K562 (cell line): ENCODE results near the gene SDK1. TPM values are rescaled to one million over a fixed set of nuclear protein-coding genes. Genes with fewer than 3 reads are reported as not detected.

ENCODE experiments used
- ATAC-seq: fragments of 200-7000 bp; cut with Tn5 transposase; 3 replicates; pipeline ENCODE4 v1.9.1; 2020; ENCODE audit warnings: moderate library complexity
- BruUV-seq: library from RNA; stranded (reverse); fragments of 400-500 nt; replicated peaks from 2 replicates; lab custom pipeline; 2021; lab: Mats Ljungman, UMichigan
- CTCF ChIA-PET: fragments of 300-600 bp; formaldehyde crosslinking; extraction: SDS; loops from one replicate; lab custom pipeline; 2021; ENCODE audit warnings: low intra/inter-chr PET ratio; lab: Yijun Ruan, JAX
- POLR2A ChIA-PET: fragments of 300-600, 350-650 bp; sonication (Branson Sonifier 250); formaldehyde crosslinking; extraction: SDS; loops from one replicate; lab custom pipeline; 2021; ENCODE audit warnings: antibody characterized with exemption, inconsistent platforms; lab: Yijun Ruan, JAX
- DNase-seq, 4 experiments: peaks; one replicate each; pipeline versions ENCODE4 v3.0.0 to v3.0.0-alpha.2; 2011 to 2018; ENCODE audit warnings: low spot score in 3 of 4, mixed read lengths in 3 of 4; ENCODE audit errors: extremely low read depth in 1 of 4
- FAIRE-seq: peaks from 2 replicates; lab custom pipeline; 2011; peaks lifted over from hg19 to GRCh38; lab: Jason Lieb, UNC
- H2AFZ ChIP-seq: 2 replicates; pipeline ENCODE4 v1.6.0; 2011; ENCODE audit warnings: low read depth, low read length, control low read depth, inconsistent platforms
- H3K27ac ChIP-seq: fragments of 200-600 bp; 3 replicates; pipeline ENCODE4 v1.8.0; 2011; ENCODE audit warnings: low read depth, mild to moderate bottlenecking, control low read depth, inconsistent platforms, low read length, moderate library complexity, mixed read lengths; ENCODE audit errors: extremely low read depth
- H3K27me3 ChIP-seq, 2 experiments: fragments of 300-600 bp in 1 of 2; 2 replicates in 1 of 2; 3 replicates in 1 of 2; pipeline versions ENCODE4 v1.6.0 to v1.8.0; 2011; ENCODE audit warnings: inconsistent platforms in 2 of 2, low read length in 2 of 2, mild to moderate bottlenecking in 1 of 2, mixed read lengths in 1 of 2, moderate library complexity in 1 of 2; ENCODE audit not compliant: control insufficient read depth in 2 of 2, insufficient read depth in 2 of 2
- H3K36me3 ChIP-seq: fragments of 300-600 bp; 3 replicates; pipeline ENCODE4 v1.8.0; 2011; ENCODE audit warnings: mild to moderate bottlenecking, low read length, inconsistent platforms; ENCODE audit not compliant: control insufficient read depth, insufficient read depth
- H3K4me1 ChIP-seq, 2 experiments: fragments of 200-600 bp in 1 of 2; replicated peaks in 1 of 2; 2 replicates in 1 of 2; 3 replicates in 1 of 2; pipeline versions ENCODE4 v1.5.1 to v1.8.0; 2011; ENCODE audit warnings: inconsistent platforms in 2 of 2, low read length in 2 of 2, mild to moderate bottlenecking in 1 of 2, mixed read lengths in 1 of 2, moderate library complexity in 1 of 2; ENCODE audit not compliant: control insufficient read depth in 2 of 2, insufficient read depth in 2 of 2
- H3K4me2 ChIP-seq: 2 replicates; pipeline ENCODE4 v1.6.1; 2011; ENCODE audit warnings: low read length, control low read depth, inconsistent platforms, mixed read lengths; ENCODE audit not compliant: insufficient read depth
- H3K4me3 ChIP-seq: fragments of 200-600 bp; sonication (generic), shearing (Covaris generic); 2 replicates; pipeline ENCODE4 v1.5.1; 2016; ENCODE audit warnings: control low read depth, inconsistent platforms
- H3K79me2 ChIP-seq: fragments of 200-600 bp; 3 replicates; pipeline ENCODE4 v1.8.0; 2011; ENCODE audit warnings: low read length, inconsistent platforms; ENCODE audit not compliant: control insufficient read depth, insufficient read depth
- H3K9ac ChIP-seq, 2 experiments: 2 replicates each; pipeline versions ENCODE4 v1.6.0 to v1.6.1; 2011; ENCODE audit warnings: low read depth in 2 of 2, low read length in 2 of 2, control low read depth in 1 of 2, inconsistent platforms in 1 of 2, mild to moderate bottlenecking in 1 of 2, mixed read lengths in 1 of 2; ENCODE audit not compliant: insufficient read depth in 1 of 2
- H3K9me1 ChIP-seq: one replicate; pipeline ENCODE4 v1.6.0; 2011; ENCODE audit warnings: inconsistent platforms, mild to moderate bottlenecking, low read length, moderate library complexity; ENCODE audit not compliant: control insufficient read depth, insufficient read depth
- H3K9me3 ChIP-seq: replicated peaks from 2 replicates; pipeline ENCODE4 v1.5.1; 2011; ENCODE audit warnings: low read depth, low read length, inconsistent platforms; ENCODE audit not compliant: control insufficient read depth, insufficient read depth
- H4K20me1 ChIP-seq: replicated peaks from 2 replicates; pipeline ENCODE4 v1.6.1; 2011; ENCODE audit warnings: low read length, inconsistent platforms, mixed read lengths; ENCODE audit not compliant: control insufficient read depth, insufficient read depth
- CAMTA2 ChIP-seq: fragments of 250-450 bp; sonication (Bioruptor Pico); conservative IDR thresholded peaks from 2 replicates; pipeline ENCODE4 v1.5.1; 2022
- DACH1 ChIP-seq: fragments of 450-650 bp; IDR thresholded peaks from 2 replicates; pipeline ENCODE4 v1.6.1; 2018; ENCODE audit not compliant: partially characterized antibody
- E2F6 ChIP-seq, 2 experiments: IDR thresholded peaks; 2 replicates each; pipeline ENCODE4 v1.6.1; 2011; ENCODE audit warnings: borderline replicate concordance in 1 of 2, control low read depth in 1 of 2, low read depth in 1 of 2, low read length in 1 of 2, mild to moderate bottlenecking in 1 of 2, mixed read lengths in 1 of 2, moderate library complexity in 1 of 2; ENCODE audit not compliant: insufficient read depth in 1 of 2, insufficient read length in 1 of 2, poor library complexity in 1 of 2, severe bottlenecking in 1 of 2; ENCODE audit errors: extremely low read depth in 1 of 2
- FUS ChIP-seq: fragments of 200-400 bp; formaldehyde crosslinking; optimal IDR thresholded peaks from 2 replicates; pipeline ENCODE3; 2017; ENCODE audit warnings: low read depth, low read length
- KAT8 ChIP-seq: fragments of 450-650 bp; IDR thresholded peaks from 2 replicates; pipeline ENCODE4 v1.6.1; 2016; ENCODE audit warnings: low read depth, mild to moderate bottlenecking
- PHF8 ChIP-seq: fragments of 200-600 bp; sonication (generic); IDR thresholded peaks from 2 replicates; pipeline ENCODE4 v1.6.1; 2012; ENCODE audit warnings: mixed run types, mild to moderate bottlenecking, inconsistent platforms, low read length, moderate library complexity, borderline replicate concordance
- PRMT5 ChIP-seq: sonication (generic); formaldehyde crosslinking; IDR thresholded peaks from 2 replicates; pipeline ENCODE4 v1.5.0; 2020; ENCODE audit warnings: missing genetic modification reagents
- SAFB ChIP-seq: fragments of 200-400 bp; formaldehyde crosslinking; IDR thresholded peaks from 2 replicates; pipeline ENCODE4 v1.6.1; 2017; ENCODE audit warnings: low read depth, low read length, borderline replicate concordance
- TEAD4 ChIP-seq, 2 experiments: sonication (generic) in 1 of 2; formaldehyde crosslinking in 1 of 2; IDR thresholded peaks; 2 replicates each; pipeline versions ENCODE4 v1.6.1 to v1.8.0; 2012 to 2022; ENCODE audit warnings: borderline replicate concordance in 1 of 2, inconsistent platforms in 1 of 2, low read length in 1 of 2, mild to moderate bottlenecking in 1 of 2, missing genetic modification reagents in 1 of 2
- ZNF354B ChIP-seq: fragments of 250-450 bp; sonication (Bioruptor Pico); IDR thresholded peaks from 2 replicates; pipeline ENCODE4 v1.4.0; 2020
- ZNF507 ChIP-seq: conservative IDR thresholded peaks from 2 replicates; pipeline ENCODE4 v1.6.1; 2017; ENCODE audit warnings: missing genetic modification characterization, missing compliant biosample characterization
- ZNF644 ChIP-seq: fragments of 200-800 bp; sonication (Bioruptor generic); IDR thresholded peaks from 2 replicates; pipeline ENCODE4 v1.6.1; 2016; ENCODE audit warnings: low read depth, missing genetic modification characterization, missing compliant biosample characterization
- WGBS: fragments of 100-300 bp; shearing (Covaris generic); methylation state at CpG from one replicate; pipeline ENCODE4 v1.1.6; 2016; ENCODE audit warnings: low coverage, mixed read lengths; ENCODE audit not compliant: insufficient coverage; ENCODE audit errors: missing lambda C conversion rate; 5-methylcytosine and 5-hydroxymethylcytosine counted together
- in situ Hi-C: fragments of 300-500 bp; cut with MboI; formaldehyde crosslinking; loops from 4 replicates; pipeline ENCODE4 v1.15.0; 2018; ENCODE audit warnings: inconsistent platforms, mixed read lengths
- intact Hi-C: fragments of 100-400 bp; cut with micrococcal nuclease; formaldehyde crosslinking; loops from 2 replicates; pipeline ENCODE4 v1.14.2; 2022
- polyA plus RNA-seq, 8 experiments: library from polyadenylated mRNA; depleted of rRNA in 4 of 8; stranded (reverse) in 5 of 8; unstranded in 3 of 8; fragments of >200 nt; fragmentation: Nextera tagmentation in 2 of 8; fragmentation: Illumina TruSeq in 1 of 8; extraction: Ambion mirVana in 2 of 8; extraction: Trizol in 1 of 8; gene quantifications; 2 replicates each; pipeline versions ENCODE4 v1.2.1 to v1.2.3, GENCODE V29; 2011 to 2014; ENCODE audit warnings: inconsistent platforms in 1 of 8, missing spikeins in 1 of 8
- total RNA-seq, 7 experiments: library from RNA; depleted of rRNA in 6 of 7; stranded (reverse); fragments of >200 nt in 6 of 7; fragmentation: Illumina TruSeq in 2 of 7; extraction: Trizol in 2 of 7; gene quantifications; 2 replicates each; pipeline versions ENCODE4 v1.2.1 to v1.2.3, GENCODE V29; 2011 to 2021; ENCODE audit warnings: low replicate concordance in 1 of 7
- TF ChIP-seq, protein P1 (sequence below): IDR thresholded peaks from 3 replicates; pipeline ENCODE4 v1.6.1; 2011; ENCODE audit warnings: borderline replicate concordance, mild to moderate bottlenecking, moderate library complexity; ENCODE audit not compliant: insufficient read length; ENCODE audit errors: extremely low read depth

SDK1 gene
- total and polyA plus RNA-seq, 9 of the 15 experiments (the other 6 are each of a cell fraction or from before 2014, with no cell fraction given): 0.16 TPM; not detected in 8

- Histone ChIP-seq H2AFZ (no peak overlapping the region), H3K4me1 (no peaks in the 10 kb centered on the region), H3K9ac (no peak overlapping the region), H3K36me3 (no peaks in the 10 kb centered on the region), H3K79me2 (no peaks in the 10 kb centered on the region), H3K4me3 (no peak overlapping the region), H3K27me3 (peaks cover 0 to 6% of the 10 kb centered on the region in 2 experiments; a peak in 2 of 5 replicates), H3K9me3 (no peaks in the 10 kb centered on the region), H4K20me1 (no peaks in the 10 kb centered on the region), H3K4me2 (no peak overlapping the region), H3K9me1 (no peaks in the 10 kb centered on the region), H3K27ac (no peak overlapping the region)
- DNase-seq: no peak
- no peak for FAIRE-seq
- no peak for TF ChIP-seq SAFB
- no peak for TF ChIP-seq KAT8
- no peak for TF ChIP-seq TEAD4 (IDR thresholded peaks at IDR 0.05; ENCODE audit: low read length)
- TF ChIP-seq TEAD4 (CRISPR knock-in tag; IDR thresholded peaks at IDR 0.05; ENCODE audit: borderline replicate concordance): no peak
- no peak for TF ChIP-seq DACH1
- no peak for TF ChIP-seq ZNF644
- TF ChIP-seq FUS: no peak
- TF ChIP-seq PHF8: no peak
- no peak for TF ChIP-seq ZNF354B (CRISPR knock-in tag)
- TF ChIP-seq PRMT5 (CRISPR knock-in tag): no peak
- TF ChIP-seq CAMTA2: no peak
- no peak for TF ChIP-seq E2F6 (IDR thresholded peaks at IDR 0.05; ENCODE audit: borderline replicate concordance in 1 of 2, extremely low read depth in 1 of 2, insufficient read depth in 1 of 2, insufficient read length in 1 of 2, low read depth in 1 of 2, low read length in 1 of 2, poor library complexity in 1 of 2, severe bottlenecking in 1 of 2)
- no peak for TF ChIP-seq ZNF507
- TF ChIP-seq, protein P1, sequence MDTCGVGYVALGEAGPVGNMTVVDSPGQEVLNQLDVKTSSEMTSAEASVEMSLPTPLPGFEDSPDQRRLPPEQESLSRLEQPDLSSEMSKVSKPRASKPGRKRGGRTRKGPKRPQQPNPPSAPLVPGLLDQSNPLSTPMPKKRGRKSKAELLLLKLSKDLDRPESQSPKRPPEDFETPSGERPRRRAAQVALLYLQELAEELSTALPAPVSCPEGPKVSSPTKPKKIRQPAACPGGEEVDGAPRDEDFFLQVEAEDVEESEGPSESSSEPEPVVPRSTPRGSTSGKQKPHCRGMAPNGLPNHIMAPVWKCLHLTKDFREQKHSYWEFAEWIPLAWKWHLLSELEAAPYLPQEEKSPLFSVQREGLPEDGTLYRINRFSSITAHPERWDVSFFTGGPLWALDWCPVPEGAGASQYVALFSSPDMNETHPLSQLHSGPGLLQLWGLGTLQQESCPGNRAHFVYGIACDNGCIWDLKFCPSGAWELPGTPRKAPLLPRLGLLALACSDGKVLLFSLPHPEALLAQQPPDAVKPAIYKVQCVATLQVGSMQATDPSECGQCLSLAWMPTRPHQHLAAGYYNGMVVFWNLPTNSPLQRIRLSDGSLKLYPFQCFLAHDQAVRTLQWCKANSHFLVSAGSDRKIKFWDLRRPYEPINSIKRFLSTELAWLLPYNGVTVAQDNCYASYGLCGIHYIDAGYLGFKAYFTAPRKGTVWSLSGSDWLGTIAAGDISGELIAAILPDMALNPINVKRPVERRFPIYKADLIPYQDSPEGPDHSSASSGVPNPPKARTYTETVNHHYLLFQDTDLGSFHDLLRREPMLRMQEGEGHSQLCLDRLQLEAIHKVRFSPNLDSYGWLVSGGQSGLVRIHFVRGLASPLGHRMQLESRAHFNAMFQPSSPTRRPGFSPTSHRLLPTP: no peak
- WGBS: 2% methylated on average over 3 of the region's 3 CpGs
- no peak for ATAC-seq
- intact Hi-C loops: no loop called here
- POLR2A ChIA-PET: no interaction called here
- no TSS peak for BruUV-seq
- CTCF ChIA-PET: no interaction called here
- in situ Hi-C loops: no loop called here
Observed at GRCh38 chr7:3795781-3796180, 494.7 kb downstream of the SDK1 start.
